Muscle layer of duodenum (tissue), 2 donors: ENCODE results near the gene CST9L.

ENCODE experiments used
- H3K27ac ChIP-seq: one replicate; pipeline ENCODE4 v1.7.0; 2013; ENCODE audit warnings: mild to moderate bottlenecking, low read length
- H3K27me3 ChIP-seq: one replicate; pipeline ENCODE4 v1.7.0; 2013; ENCODE audit warnings: low read depth, mild to moderate bottlenecking, control low read depth, low read length
- H3K36me3 ChIP-seq, 2 donors: one replicate each; pipeline ENCODE4 v1.7.0; 2013; ENCODE audit warnings: low read length in 2 of 2, control low read depth in 1 of 2, mild to moderate bottlenecking in 1 of 2; ENCODE audit not compliant: insufficient read depth in 2 of 2, control insufficient read depth in 1 of 2
- H3K4me1 ChIP-seq, 2 donors: one replicate each; pipeline ENCODE4 v1.7.0; 2013; ENCODE audit warnings: low read length in 2 of 2, mild to moderate bottlenecking in 2 of 2, control low read depth in 1 of 2, moderate library complexity in 1 of 2; ENCODE audit not compliant: insufficient read depth in 2 of 2, control insufficient read depth in 1 of 2
- H3K4me3 ChIP-seq, 2 donors: one replicate each; pipeline ENCODE4 v1.7.0; 2013; ENCODE audit warnings: low read length in 2 of 2, low read depth in 1 of 2, mild to moderate bottlenecking in 1 of 2
- H3K9me3 ChIP-seq, 2 donors: one replicate each; pipeline ENCODE4 v1.7.0; 2013; ENCODE audit warnings: low read length in 2 of 2, control low read depth in 1 of 2, mild to moderate bottlenecking in 1 of 2; ENCODE audit not compliant: control insufficient read depth in 1 of 2
- donor health status: healthy.

CST9L gene

DNA sequence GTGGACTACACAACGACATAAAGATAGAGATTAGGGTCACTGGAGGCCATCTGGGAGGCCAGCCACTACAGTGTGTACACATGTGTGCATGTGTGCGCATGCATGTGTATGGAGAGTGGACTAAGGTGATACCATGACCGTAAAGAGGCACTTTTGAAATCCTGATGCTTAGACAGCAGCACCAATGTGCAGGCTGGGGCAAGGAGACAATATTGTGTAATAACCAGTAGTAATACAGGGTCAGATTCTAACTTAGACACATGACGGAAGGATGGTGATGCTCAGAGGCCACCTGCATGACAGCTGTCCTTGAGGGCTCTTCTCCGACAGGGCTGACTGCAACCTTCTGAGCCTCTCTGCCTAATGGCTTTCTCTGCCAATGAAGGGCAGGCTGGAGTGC lies 25.5 kb downstream of the CST9L start:
- Histone ChIP-seq H3K27me3 (no peaks in the 10 kb centered on the region), H3K27ac (no peak overlapping the region), H3K4me3 (no peak overlapping the region), H3K36me3 (no peaks in the 10 kb centered on the region), H3K4me1 (no peaks in the 10 kb centered on the region), H3K9me3 (no peaks in the 10 kb centered on the region)

DNA sequence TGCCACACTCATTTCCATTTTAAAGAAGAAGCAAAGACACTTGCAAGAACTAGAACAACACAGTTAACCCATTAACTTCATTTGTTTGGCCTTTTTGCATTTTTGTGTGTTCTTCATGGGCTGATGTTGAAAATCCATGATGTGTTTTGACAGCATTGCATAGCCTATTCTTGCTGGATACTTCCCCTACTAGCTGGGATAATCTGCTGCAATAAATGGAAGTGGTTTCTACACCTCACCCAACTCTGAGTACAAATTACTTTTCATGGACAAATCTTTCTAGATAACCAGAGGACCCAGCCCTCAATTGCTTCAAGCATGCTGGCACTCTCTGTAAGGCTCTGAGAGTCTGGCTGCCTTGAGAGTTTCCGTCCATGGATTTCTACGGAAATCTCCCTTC lies 26.5 kb downstream of the CST9L start:
- Histone ChIP-seq H3K27ac (no peak overlapping the region), H3K4me1 (no peaks in the 10 kb centered on the region), H3K4me3 (no peak overlapping the region), H3K36me3 (no peaks in the 10 kb centered on the region), H3K27me3 (no peaks in the 10 kb centered on the region), H3K9me3 (no peaks in the 10 kb centered on the region)

DNA sequence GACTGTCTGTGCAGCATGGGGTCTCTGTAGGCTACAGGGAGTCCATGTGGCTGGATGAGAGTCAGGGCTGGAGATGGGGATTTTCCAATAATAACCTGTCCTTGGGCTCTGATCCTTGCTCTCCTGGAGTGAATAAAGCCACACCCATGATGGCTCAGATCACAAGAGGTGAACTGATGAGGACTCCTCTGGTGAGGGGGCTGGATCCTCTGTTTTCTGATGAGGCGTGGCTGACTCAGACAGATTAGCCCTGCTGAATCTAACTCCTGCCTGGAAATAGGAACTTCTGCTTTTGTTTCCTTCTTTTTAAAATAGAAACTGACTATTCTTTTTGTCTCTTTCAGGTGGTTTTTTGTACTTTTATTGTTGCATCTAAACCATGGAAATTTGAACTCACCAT lies 27.0 kb downstream of the CST9L start:
- Histone ChIP-seq H3K9me3 (no peaks in the 10 kb centered on the region), H3K4me3 (no peak overlapping the region), H3K4me1 (no peaks in the 10 kb centered on the region)

DNA sequence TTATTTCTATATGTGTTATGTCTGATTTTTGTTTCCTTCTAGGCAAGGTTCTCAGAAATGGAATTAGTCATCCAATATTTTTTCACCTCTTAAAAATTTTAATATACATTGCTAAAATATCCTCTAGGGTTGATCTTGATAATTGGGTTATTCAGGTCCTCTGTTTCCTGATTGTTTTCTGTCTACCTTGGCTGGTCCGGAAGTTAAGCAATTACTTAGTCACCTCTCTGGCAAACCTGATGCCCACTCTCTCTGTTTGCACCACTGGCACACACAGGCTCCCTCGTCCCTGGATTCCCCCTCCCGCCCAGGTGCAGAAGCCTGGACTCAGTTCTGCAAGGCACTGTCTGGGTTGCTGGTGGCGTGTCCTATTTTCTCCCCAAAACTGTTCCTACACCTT lies 27.7 kb downstream of the CST9L start:
- Histone ChIP-seq H3K4me1 (no peaks in the 10 kb centered on the region), H3K27me3 (no peaks in the 10 kb centered on the region), H3K9me3 (no peaks in the 10 kb centered on the region), H3K27ac (no peak overlapping the region), H3K4me3 (no peak overlapping the region), H3K36me3 (no peaks in the 10 kb centered on the region)

More for the DNA sequence above, 27.0 kb downstream of the CST9L start:
- Histone ChIP-seq H3K27ac (no peak overlapping the region), H3K36me3 (no peaks in the 10 kb centered on the region), H3K27me3 (no peaks in the 10 kb centered on the region)

DNA sequence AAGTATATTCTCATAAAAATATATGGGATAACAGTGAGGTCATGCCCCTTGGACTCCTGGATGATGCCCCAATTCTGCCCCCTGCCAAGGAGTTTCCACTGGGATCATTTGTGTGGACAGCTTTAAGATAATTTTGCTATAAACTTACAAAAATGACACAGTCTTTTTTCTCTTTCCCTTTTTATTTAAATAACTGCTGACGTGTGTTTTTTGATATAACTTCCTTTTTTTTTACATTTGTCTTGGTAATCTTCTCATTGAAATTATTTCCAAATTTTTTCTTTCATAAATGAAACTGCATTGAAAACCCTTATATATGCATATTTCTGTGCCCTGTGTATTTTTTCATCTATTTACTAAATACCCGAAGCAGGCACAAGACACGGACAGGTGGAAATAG lies 31.3 kb downstream of the CST9L start:
- Histone ChIP-seq H3K27ac (no peak overlapping the region), H3K27me3 (no peaks in the 10 kb centered on the region), H3K36me3 (no peaks in the 10 kb centered on the region), H3K9me3 (no peaks in the 10 kb centered on the region), H3K4me3 (no peak overlapping the region), H3K4me1 (no peaks in the 10 kb centered on the region)

DNA sequence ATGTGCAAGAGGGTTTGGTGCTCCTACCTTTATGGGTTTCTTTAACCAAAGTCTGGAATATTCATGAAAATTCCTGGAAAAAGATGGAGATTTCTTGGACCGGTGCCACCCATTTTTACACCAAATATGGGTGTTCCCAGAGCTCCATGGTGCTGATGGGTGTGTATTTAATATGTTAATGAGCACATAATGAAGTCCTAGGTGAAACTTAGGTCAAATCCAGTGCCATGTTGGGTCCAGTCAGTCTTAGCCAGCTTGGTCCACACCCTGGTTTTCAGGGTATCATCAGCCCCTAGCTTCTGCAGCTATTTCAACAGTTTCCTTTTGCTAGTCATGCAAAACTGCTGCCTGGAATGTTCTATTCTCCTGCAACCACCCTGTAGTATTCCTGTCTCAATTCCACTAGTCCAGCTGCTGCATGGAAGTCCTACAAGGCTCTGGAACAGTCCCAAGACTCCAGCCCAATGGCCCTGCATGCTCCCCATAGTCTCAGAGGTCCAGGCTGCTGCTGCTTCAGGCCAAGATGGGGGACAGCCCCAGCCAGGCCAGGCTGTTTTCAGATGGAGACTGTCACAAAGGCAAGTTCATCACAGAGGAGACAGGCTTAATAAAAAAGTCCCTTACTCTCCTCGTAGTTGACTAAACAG lies 31.8 kb downstream of the CST9L start:
- Histone ChIP-seq H3K4me3 (no peak overlapping the region), H3K27me3 (no peaks in the 10 kb centered on the region), H3K4me1 (no peaks in the 10 kb centered on the region), H3K36me3 (no peaks in the 10 kb centered on the region), H3K9me3 (no peaks in the 10 kb centered on the region), H3K27ac (no peak overlapping the region)

DNA sequence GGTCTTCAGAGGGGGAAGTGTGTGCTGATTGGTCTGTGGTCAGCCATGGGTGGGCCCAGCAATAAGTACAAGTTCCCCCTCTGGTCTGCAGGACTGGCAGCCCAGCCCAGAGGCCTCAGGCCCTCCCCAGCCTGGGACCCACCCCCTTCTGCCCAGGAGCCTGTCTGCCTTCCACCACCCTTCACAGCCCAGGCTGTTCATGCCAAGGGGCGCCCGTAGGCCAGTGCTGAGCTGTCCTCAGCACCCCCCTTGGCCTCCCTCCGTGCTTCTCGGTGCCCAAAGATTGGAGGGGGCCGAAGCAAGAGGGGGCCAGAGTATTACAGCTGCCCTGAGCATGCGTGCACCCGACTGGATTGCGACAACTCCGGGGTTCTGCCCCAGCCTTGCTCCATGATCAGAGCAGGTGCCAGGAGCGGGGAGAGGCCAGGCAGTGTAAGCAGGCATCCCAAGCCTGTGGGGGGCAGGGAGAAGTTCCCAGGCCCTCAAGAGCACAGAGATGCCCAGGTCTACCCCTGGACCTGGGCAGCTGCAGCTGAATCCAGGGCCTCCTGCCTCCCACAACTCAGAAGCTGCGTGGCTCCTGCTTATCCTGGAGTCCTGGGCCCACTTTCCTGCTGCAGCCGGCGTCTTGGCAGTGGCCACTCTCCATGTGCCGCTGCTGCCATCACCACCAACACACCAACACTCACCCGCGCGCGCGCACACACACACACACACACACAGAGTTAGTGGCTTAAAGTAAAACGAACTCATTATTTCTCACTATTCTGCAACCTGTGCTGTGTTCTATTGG lies 33.3 kb downstream of the CST9L start:
- Histone ChIP-seq H3K4me3 (no peak overlapping the region), H3K27ac (no peak overlapping the region), H3K36me3 (no peaks in the 10 kb centered on the region), H3K9me3 (no peaks in the 10 kb centered on the region), H3K4me1 (no peaks in the 10 kb centered on the region), H3K27me3 (no peaks in the 10 kb centered on the region)

DNA sequence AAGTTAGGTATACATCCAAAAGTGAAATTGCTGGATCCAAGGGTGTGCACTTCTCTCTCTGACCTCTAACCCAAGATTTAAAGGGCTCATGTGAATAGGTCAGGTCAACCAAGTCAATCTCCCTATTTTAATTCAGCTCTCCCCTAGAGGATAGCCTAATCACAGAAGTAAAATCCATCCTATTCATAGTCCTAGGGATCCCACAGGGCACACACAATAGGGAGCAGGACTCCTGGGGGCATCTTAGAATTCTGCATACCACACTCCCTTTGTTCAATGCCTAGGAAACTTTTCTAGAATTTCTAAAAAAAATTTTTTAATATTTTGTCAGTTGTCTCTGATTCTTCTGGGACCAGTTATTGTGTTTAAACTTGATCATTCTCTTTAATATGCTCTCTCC lies 35.1 kb downstream of the CST9L start:
- H3K27ac ChIP-seq = no peak overlapping the region
- no peaks in the 10 kb centered on the region for H3K27me3 ChIP-seq
- H3K36me3 ChIP-seq = no peaks in the 10 kb centered on the region
- H3K9me3 ChIP-seq = peaks cover under 1 to 7% of the 10 kb centered on the region in 2 donors
- H3K4me3 ChIP-seq = no peak overlapping the region
- H3K4me1 ChIP-seq = no peaks in the 10 kb centered on the region

DNA sequence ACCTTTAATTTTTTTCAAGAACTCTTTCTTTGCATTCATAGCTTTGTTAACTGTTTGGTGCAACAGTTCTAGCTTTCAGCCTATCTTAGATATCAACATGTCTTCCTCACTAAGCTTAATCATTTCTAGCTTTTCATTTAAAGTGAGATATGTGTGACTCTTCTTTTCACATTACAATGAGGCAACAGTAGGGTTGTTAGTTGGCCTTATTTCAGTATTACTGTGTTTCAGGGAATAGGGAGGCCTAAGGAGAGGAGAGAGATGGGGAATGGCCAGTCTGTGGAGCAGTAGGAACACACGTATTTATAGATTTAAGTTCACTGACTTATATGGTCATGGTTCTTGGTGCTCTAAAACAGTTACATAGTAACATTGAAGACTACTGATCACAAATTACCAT lies 35.8 kb downstream of the CST9L start:
- Histone ChIP-seq H3K27me3 (no peaks in the 10 kb centered on the region), H3K4me3 (no peak overlapping the region), H3K36me3 (no peaks in the 10 kb centered on the region), H3K4me1 (no peaks in the 10 kb centered on the region), H3K9me3 (peaks cover 4 to 7% of the 10 kb centered on the region in 2 donors), H3K27ac (no peak overlapping the region)

DNA sequence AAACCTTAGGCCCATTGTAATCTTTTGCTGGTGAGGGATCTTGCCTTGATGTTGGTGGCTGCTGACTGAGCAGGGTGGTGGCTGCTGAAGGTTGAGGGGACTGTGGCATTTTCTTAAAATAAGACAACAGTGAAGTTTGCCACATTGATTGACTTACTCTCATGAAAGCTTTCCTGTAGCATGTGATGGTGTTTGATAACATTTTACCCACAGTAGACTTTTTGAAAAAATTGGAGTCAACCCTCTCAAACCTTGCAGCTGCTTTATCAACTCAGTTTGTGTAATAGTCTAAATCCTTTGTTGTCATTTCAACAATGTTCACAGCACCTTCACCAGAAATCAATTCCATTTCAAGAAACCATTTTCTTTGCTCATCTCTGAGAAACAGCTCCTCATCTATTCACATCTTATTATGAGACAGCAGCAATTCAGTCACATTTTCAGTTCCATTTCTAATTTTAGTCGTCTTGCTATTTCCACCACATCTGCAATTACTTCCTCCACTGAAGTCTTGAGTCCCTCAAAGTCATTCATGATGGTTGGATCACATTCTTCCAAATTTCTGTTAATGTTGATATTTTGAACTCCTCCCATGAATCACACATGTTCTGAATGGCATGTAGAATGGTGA lies 37.2 kb downstream of the CST9L start:
- Histone ChIP-seq H3K4me1 (no peaks in the 10 kb centered on the region), H3K27me3 (no peaks in the 10 kb centered on the region), H3K9me3 (peaks cover 4 to 7% of the 10 kb centered on the region in 2 donors), H3K36me3 (no peaks in the 10 kb centered on the region), H3K27ac (no peak overlapping the region), H3K4me3 (no peak overlapping the region)

DNA sequence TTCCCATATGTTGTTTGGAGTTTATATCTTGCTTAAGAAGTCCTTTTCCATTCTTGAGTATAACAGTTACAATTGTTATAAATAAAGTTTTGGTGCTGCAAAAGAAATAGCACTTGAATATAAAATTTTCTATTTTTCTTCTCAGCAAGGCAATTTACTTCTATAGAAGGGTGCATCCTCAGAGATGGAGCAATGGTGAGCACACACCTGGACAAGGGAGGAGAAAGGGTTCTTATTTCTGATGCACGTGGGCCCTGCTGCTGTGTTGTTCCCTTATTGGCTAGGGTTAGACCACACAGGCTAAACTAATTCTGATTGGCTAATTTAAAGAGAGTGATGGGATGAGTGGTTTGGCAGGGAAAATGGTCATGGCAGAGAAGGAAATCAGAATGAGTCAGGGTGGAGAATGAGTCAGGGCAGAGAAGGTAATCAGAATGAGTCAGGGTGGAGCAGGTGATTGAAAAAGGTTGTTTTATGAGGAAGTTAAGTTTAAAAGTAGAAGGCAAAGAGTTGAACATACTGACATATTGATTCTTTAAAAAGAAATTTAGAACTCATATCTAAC lies 39.3 kb downstream of the CST9L start:
- Histone ChIP-seq H3K27me3 (no peaks in the 10 kb centered on the region), H3K27ac (no peak overlapping the region), H3K36me3 (no peaks in the 10 kb centered on the region), H3K4me1 (no peaks in the 10 kb centered on the region), H3K9me3 (peaks cover 4 to 7% of the 10 kb centered on the region in 2 donors), H3K4me3 (no peak overlapping the region)
